Osteoblast (primary cell): ENCODE results near the gene MIPEP. TPM values are rescaled to one million over a fixed set of nuclear protein-coding genes. Genes with fewer than 3 reads are reported as not detected.

Experiments used
- DNase-seq: peaks from one replicate; pipeline ENCODE4 v3.0.0; 2011; ENCODE audit warnings: low spot score, mixed read lengths; ENCODE audit not compliant: insufficient read length; ENCODE audit errors: missing footprints
- H2AFZ ChIP-seq: 2 replicates; pipeline ENCODE4 v1.6.0; 2011; ENCODE audit warnings: mild to moderate bottlenecking, low read length
- H3K27ac ChIP-seq: 2 replicates; pipeline ENCODE4 v1.5.1; 2011; ENCODE audit warnings: mild to moderate bottlenecking, low read depth, low read length, moderate library complexity
- H3K27me3 ChIP-seq: 2 replicates; pipeline ENCODE4 v1.6.0; 2012; ENCODE audit warnings: mild to moderate bottlenecking, control low read depth, inconsistent platforms, low read length, moderate library complexity; ENCODE audit not compliant: insufficient read depth
- H3K36me3 ChIP-seq: 2 replicates; pipeline ENCODE4 v1.5.1; 2011; ENCODE audit warnings: mild to moderate bottlenecking, low read length, control low read depth, moderate library complexity; ENCODE audit not compliant: insufficient read depth
- H3K4me1 ChIP-seq: 2 replicates; pipeline ENCODE4 v1.5.1; 2011; ENCODE audit warnings: mild to moderate bottlenecking, low read length, control low read depth, moderate library complexity; ENCODE audit not compliant: insufficient read depth
- H3K4me2 ChIP-seq: 2 replicates; pipeline ENCODE4 v1.6.0; 2011; ENCODE audit warnings: mild to moderate bottlenecking, low read length; ENCODE audit not compliant: insufficient read depth
- H3K4me3 ChIP-seq: fragments of 200-600 bp; sonication (generic); 3 replicates; pipeline ENCODE4 v1.5.1; 2012; ENCODE audit warnings: mild to moderate bottlenecking, low read length, inconsistent platforms; ENCODE audit not compliant: insufficient read depth
- H3K79me2 ChIP-seq: 2 replicates; pipeline ENCODE4 v1.6.0; 2012; ENCODE audit warnings: mild to moderate bottlenecking, low read length, control low read depth, inconsistent platforms; ENCODE audit not compliant: insufficient read depth
- H3K9me3 ChIP-seq: 2 replicates; pipeline ENCODE4 v1.5.1; 2011; ENCODE audit warnings: low read depth, low read length, control low read depth
- H4K20me1 ChIP-seq: 2 replicates; pipeline ENCODE4 v1.6.0; 2012; ENCODE audit warnings: mild to moderate bottlenecking, low read length, control low read depth; ENCODE audit not compliant: insufficient read depth
- total RNA-seq: library from RNA; depleted of rRNA; stranded (reverse); fragments of >200 nt; gene quantifications from 2 replicates; pipeline ENCODE4 v1.2.3, GENCODE V29; 2012
- TF ChIP-seq, protein P1 (sequence below): IDR thresholded peaks from 2 replicates; pipeline ENCODE4 v1.5.1; 2011; ENCODE audit warnings: mild to moderate bottlenecking, low read depth, low read length, moderate library complexity; ENCODE audit errors: extremely low read depth

MIPEP gene
- total RNA-seq, 1 donor, result 29.3 TPM

- no peaks in the 10 kb centered on the region for H3K27me3 ChIP-seq
- H3K4me1 ChIP-seq, result no peaks in the 10 kb centered on the region
- H3K4me3 ChIP-seq, result no peak overlapping the region
- TF ChIP-seq, protein P1, sequence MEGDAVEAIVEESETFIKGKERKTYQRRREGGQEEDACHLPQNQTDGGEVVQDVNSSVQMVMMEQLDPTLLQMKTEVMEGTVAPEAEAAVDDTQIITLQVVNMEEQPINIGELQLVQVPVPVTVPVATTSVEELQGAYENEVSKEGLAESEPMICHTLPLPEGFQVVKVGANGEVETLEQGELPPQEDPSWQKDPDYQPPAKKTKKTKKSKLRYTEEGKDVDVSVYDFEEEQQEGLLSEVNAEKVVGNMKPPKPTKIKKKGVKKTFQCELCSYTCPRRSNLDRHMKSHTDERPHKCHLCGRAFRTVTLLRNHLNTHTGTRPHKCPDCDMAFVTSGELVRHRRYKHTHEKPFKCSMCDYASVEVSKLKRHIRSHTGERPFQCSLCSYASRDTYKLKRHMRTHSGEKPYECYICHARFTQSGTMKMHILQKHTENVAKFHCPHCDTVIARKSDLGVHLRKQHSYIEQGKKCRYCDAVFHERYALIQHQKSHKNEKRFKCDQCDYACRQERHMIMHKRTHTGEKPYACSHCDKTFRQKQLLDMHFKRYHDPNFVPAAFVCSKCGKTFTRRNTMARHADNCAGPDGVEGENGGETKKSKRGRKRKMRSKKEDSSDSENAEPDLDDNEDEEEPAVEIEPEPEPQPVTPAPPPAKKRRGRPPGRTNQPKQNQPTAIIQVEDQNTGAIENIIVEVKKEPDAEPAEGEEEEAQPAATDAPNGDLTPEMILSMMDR, result no peak
- H2AFZ ChIP-seq, result no peak overlapping the region
- no peak overlapping the region for H3K27ac ChIP-seq
- no peaks in the 10 kb centered on the region for H4K20me1 ChIP-seq
- H3K36me3 ChIP-seq, result no peaks in the 10 kb centered on the region
- no peaks in the 10 kb centered on the region for H3K9me3 ChIP-seq
- no peak for DNase-seq
- no peak overlapping the region for H3K4me2 ChIP-seq
- no peaks in the 10 kb centered on the region for H3K79me2 ChIP-seq
Observed at GRCh38 chr13:23736541-23736940, 152.7 kb downstream of the MIPEP start.

DNA sequence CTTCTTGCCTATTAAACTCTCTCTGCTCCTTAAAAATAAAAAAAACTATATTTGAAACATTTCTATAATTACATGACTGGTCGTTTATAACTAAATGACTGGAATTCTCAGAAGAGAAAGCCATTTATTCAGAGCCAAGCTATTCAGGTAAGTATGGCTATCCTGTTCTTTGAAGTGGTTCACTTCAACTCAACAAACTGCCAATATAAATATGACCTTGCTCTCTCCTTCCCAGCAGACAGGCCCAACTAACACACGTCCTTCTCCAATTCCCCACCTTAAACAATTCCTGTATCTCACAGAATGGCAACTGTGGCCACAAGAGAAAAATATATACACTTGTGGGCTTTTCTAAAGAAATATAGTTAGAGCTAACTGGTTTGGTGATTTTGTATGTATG is 153.9 kb downstream of the MIPEP start:
- H3K4me3 ChIP-seq, result no peak overlapping the region
- no peak overlapping the region for H2AFZ ChIP-seq
- no peaks in the 10 kb centered on the region for H3K9me3 ChIP-seq
- H3K4me2 ChIP-seq, result no peak overlapping the region
- no peak for DNase-seq
- no peaks in the 10 kb centered on the region for H3K4me1 ChIP-seq
- H3K27me3 ChIP-seq, result no peaks in the 10 kb centered on the region
- no peak overlapping the region for H3K27ac ChIP-seq
- TF ChIP-seq, protein P1, result no peak
- no peaks in the 10 kb centered on the region for H3K79me2 ChIP-seq
- no peaks in the 10 kb centered on the region for H3K36me3 ChIP-seq
- H4K20me1 ChIP-seq, result no peaks in the 10 kb centered on the region

DNA sequence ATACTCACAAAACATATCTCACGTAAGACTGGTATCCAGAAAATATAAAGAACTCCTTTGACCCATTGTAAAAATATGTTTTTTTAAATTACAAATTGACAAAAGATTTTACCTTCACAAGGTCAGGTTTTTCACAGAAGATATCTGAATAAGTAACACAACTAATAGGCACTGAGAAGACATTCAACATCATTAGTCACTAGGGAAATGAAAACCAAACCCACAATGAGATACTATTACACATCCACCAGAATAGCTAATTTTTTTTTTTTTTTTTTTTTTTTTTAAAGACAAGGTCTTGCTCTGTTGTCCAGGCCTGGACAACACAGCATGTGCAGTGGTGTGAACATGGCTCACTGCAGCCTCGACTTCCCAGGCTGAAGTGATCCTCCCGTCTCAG is 157.5 kb downstream of the MIPEP start:
- H3K4me3 ChIP-seq, result no peak overlapping the region
- H3K4me2 ChIP-seq, result no peak overlapping the region
- H3K79me2 ChIP-seq, result no peaks in the 10 kb centered on the region
- no peaks in the 10 kb centered on the region for H3K36me3 ChIP-seq
- no peaks in the 10 kb centered on the region for H3K4me1 ChIP-seq
- no peak overlapping the region for H2AFZ ChIP-seq
- H3K9me3 ChIP-seq, result no peaks in the 10 kb centered on the region
- no peak for DNase-seq
- no peaks in the 10 kb centered on the region for H3K27me3 ChIP-seq
- H4K20me1 ChIP-seq, result no peaks in the 10 kb centered on the region
- TF ChIP-seq, protein P1, result no peak
- no peak overlapping the region for H3K27ac ChIP-seq

DNA sequence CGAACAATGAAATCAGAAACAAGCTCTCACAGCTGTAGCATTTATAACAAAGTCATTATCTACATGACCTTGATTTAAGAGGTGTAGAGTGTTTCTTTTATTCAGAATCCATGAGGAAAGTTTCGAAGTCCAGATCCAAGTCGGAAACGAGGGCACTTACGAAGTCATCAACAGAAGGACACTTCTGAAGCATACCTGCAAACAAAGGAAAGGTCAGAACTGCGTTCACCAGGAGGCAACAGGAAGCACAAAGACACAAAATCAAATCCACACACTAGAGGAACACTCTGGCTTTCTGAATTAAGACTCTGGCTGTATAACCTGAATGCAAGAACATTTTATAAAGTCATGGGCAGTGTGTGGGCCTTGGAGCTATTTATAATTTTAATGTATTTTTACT is 158.9 kb downstream of the MIPEP start:
- TF ChIP-seq, protein P1, result no peak
- Histone ChIP-seq H4K20me1 (no peaks in the 10 kb centered on the region), H3K36me3 (no peaks in the 10 kb centered on the region), H3K27me3 (no peaks in the 10 kb centered on the region), H3K4me2 (no peak overlapping the region), H2AFZ (no peak overlapping the region), H3K9me3 (no peaks in the 10 kb centered on the region), H3K4me3 (no peak overlapping the region), H3K27ac (no peak overlapping the region), H3K4me1 (peaks cover 4% of the 10 kb centered on the region), H3K79me2 (no peaks in the 10 kb centered on the region)
- no peak for DNase-seq
